PC-3 (cell line): Measurements from ENCODE around the gene MYH2. TPM values are rescaled to one million over a fixed set of nuclear protein-coding genes. Genes with fewer than 3 reads are reported as not detected.

Experiments used
- ATAC-seq: fragments of 200-7000 bp; cut with Tn5 transposase; 2 replicates; pipeline ENCODE4 v1.9.1; 2020; ENCODE audit warnings: mild to moderate bottlenecking, moderate library complexity
- Bru-seq: library from RNA; stranded (reverse); fragments of 400-500 nt; gene quantifications from one replicate; lab custom pipeline; 2021; lab: Mats Ljungman, UMichigan
- BruChase-seq, 2 experiments: library from RNA; stranded (reverse); fragments of 400-500 nt; gene quantifications; one replicate each; lab custom pipeline; 2021; lab: Mats Ljungman, UMichigan
- BruUV-seq: library from RNA; stranded (reverse); fragments of 400-500 nt; replicated peaks from 2 replicates; lab custom pipeline; 2021; lab: Mats Ljungman, UMichigan
- CTCF ChIA-PET: fragments of 300-600 bp; sonication (Branson Sonifier 250); formaldehyde crosslinking; loops from one replicate; lab custom pipeline; 2022; ENCODE audit warnings: antibody characterized with exemption; lab: Charles Lee
- POLR2A ChIA-PET: fragments of 300-600 bp; sonication (Branson Sonifier 250); formaldehyde crosslinking; loops from one replicate; lab custom pipeline; 2022; ENCODE audit warnings: antibody characterized with exemption; ENCODE audit not compliant: unreplicated experiment; lab: Charles Lee
- DNase-seq: peaks from one replicate; pipeline ENCODE4 v3.0.0-alpha.2; 2015
- H2AFZ ChIP-seq: fragments of 300-600 bp; sonication (generic); 2 replicates; pipeline ENCODE4 v1.6.0; 2016; ENCODE audit warnings: antibody characterized with exemption, low read length
- H3F3A ChIP-seq: fragments of 300-600 bp; sonication (generic); one replicate; pipeline ENCODE4 v1.6.0; 2017; ENCODE audit warnings: antibody characterized with exemption, low read length, control low read depth, mild to moderate bottlenecking; ENCODE audit not compliant: unreplicated experiment
- H3K27ac ChIP-seq: fragments of 300-600 bp; sonication (generic); 2 replicates; pipeline ENCODE4 v1.5.1; 2016; ENCODE audit warnings: mild to moderate bottlenecking, low read length
- H3K27me3 ChIP-seq: fragments of 300-600 bp; sonication (generic); 2 replicates; pipeline ENCODE4 v1.6.1; 2016; ENCODE audit warnings: low read length, mixed read lengths
- H3K36me3 ChIP-seq: fragments of 300-600 bp; sonication (generic); 2 replicates; pipeline ENCODE4 v1.6.1; 2016; ENCODE audit warnings: low read depth, mixed run types, low read length, mixed read lengths
- H3K4me1 ChIP-seq: fragments of 300-600 bp; sonication (generic); 2 replicates; pipeline ENCODE4 v1.5.1; 2016; ENCODE audit warnings: low read length; ENCODE audit not compliant: insufficient read depth
- H3K4me2 ChIP-seq: fragments of 300-600 bp; sonication (generic); 2 replicates; pipeline ENCODE4 v1.6.0; 2016; ENCODE audit warnings: low read length
- H3K4me3 ChIP-seq: fragments of 300-600 bp; sonication (generic); 2 replicates; pipeline ENCODE4 v1.5.1; 2016; ENCODE audit warnings: mild to moderate bottlenecking, low read length, mixed read lengths
- H3K79me2 ChIP-seq: fragments of 300-600 bp; sonication (generic); 2 replicates; pipeline ENCODE4 v1.6.1; 2017; ENCODE audit warnings: low read length, mixed read lengths
- H3K9ac ChIP-seq: fragments of 300-600 bp; sonication (generic); 2 replicates; pipeline ENCODE4 v1.6.0; 2016; ENCODE audit warnings: mild to moderate bottlenecking, low read length
- H3K9me2 ChIP-seq: fragments of 300-600 bp; sonication (generic); replicated peaks from 2 replicates; pipeline ENCODE4 v1.6.1; 2016; ENCODE audit warnings: mixed run types, low read length, mixed read lengths
- H3K9me3 ChIP-seq: fragments of 300-600 bp; sonication (generic); 2 replicates; pipeline ENCODE4 v1.6.1; 2016; ENCODE audit warnings: low read length, mixed read lengths
- H4K20me1 ChIP-seq: fragments of 300-600 bp; sonication (generic); 2 replicates; pipeline ENCODE4 v1.6.1; 2016; ENCODE audit warnings: low read length, mixed read lengths
- EZH2 ChIP-seq: fragments of 300-600 bp; sonication (generic); IDR thresholded peaks from one replicate; pipeline ENCODE4 v1.6.1; 2017; ENCODE audit warnings: antibody characterized with exemption, mild to moderate bottlenecking, low read length; ENCODE audit not compliant: unreplicated experiment
- EZH2phosphoT487 ChIP-seq: fragments of 300-600 bp; sonication (generic); IDR thresholded peaks from 2 replicates; pipeline ENCODE4 v1.6.1; 2018; ENCODE audit warnings: mild to moderate bottlenecking, antibody characterized with exemption, low read length, borderline replicate concordance
- intact Hi-C: fragments of 100-400 bp; cut with micrococcal nuclease; formaldehyde crosslinking; loops from 2 replicates; pipeline ENCODE4 v1.9.0; 2023
- long read RNA-seq: library from polyadenylated mRNA; unstranded; transcript quantifications from one replicate; pipeline ENCODE4 v2.0.0, GENCODE V29; 2021; ENCODE audit not compliant: unreplicated experiment
- total RNA-seq: library from RNA; depleted of rRNA; stranded (reverse); fragments of >200 nt; gene quantifications from 2 replicates; pipeline ENCODE4 v1.2.3, GENCODE V29; 2014; rRNA removed
- TF ChIP-seq, protein P1 (sequence below): fragments of 300-600 bp; sonication (generic); conservative IDR thresholded peaks from 2 replicates; pipeline ENCODE4 v1.5.1; 2017; ENCODE audit warnings: antibody characterized with exemption, low read depth, mild to moderate bottlenecking, low read length

The MYH2 gene
- total RNA-seq = not detected in 2 replicates
- Bru-seq, nascent RNA = not detected
- BruChase-seq, experiment 1, labeled RNA remaining after a 6-hour chase = not detected
- BruChase-seq, experiment 2, labeled RNA remaining after a 2-hour chase = not detected
- long read RNA-seq = 0 reads

DNA sequence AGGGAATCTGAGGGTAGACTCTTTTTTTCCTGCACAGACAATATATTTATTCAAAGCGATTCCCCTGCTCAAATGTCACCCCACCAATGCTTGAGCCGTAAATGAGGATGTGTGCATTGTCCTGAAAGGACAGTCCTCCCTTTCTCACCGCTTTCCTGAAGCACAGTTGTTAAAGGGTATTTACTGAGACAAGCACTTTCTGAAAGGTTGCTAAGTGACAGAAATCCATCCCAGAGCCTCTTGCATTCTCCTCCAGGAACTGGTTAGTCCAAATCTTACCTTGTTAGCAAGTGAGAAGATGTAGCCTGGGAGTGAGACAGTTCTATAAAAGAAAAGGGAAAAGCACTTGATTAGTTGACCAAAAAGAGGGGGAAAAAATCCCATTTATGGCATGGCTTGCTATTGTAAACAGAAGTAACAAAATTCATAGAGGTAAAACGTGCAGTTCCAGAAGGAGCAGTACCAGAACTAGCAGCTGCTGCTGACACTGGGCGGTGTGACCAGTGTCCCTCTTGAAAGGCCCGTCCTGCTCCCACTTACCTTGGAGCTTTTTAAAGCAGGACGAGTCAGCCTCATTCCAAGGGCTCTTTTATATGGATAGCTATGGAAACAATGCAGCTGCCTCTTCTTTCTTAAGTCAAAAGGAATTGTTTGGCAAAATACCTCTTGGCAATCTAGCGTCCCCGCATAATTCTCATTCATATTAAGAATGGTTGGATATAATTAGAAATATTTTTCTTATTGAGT lies at the start of gene MYH2:
Gene MYH2, minus strand, starts transcription at position 563 of the 747 bp plus-strand sequence. CDS start 1,738 bp downstream, outside the sequence.
- H3K27me3 ChIP-seq = peaks cover 37% of the 10 kb centered on the region; the same call in 1 of the 2 replicates
- no peaks in the 10 kb centered on the region for H3K9me2 ChIP-seq
- H3K27ac ChIP-seq = no peak within 1 kb of the TSS
- no peaks in the 10 kb centered on the region for H3K9me3 ChIP-seq
- no peak within 1 kb of the TSS for H3K9ac ChIP-seq
- CTCF ChIA-PET = no interaction called here
- no peaks in the 10 kb centered on the region for H4K20me1 ChIP-seq
- DNase-seq = no peak
- H3K79me2 ChIP-seq = no peaks in the 10 kb centered on the region
- intact Hi-C loops = no loop called here
- H3K4me1 ChIP-seq = no peaks in the 10 kb centered on the region
- TF ChIP-seq EZH2phosphoT487 (no peak), EZH2 (no peak)
- TF ChIP-seq, protein P1, sequence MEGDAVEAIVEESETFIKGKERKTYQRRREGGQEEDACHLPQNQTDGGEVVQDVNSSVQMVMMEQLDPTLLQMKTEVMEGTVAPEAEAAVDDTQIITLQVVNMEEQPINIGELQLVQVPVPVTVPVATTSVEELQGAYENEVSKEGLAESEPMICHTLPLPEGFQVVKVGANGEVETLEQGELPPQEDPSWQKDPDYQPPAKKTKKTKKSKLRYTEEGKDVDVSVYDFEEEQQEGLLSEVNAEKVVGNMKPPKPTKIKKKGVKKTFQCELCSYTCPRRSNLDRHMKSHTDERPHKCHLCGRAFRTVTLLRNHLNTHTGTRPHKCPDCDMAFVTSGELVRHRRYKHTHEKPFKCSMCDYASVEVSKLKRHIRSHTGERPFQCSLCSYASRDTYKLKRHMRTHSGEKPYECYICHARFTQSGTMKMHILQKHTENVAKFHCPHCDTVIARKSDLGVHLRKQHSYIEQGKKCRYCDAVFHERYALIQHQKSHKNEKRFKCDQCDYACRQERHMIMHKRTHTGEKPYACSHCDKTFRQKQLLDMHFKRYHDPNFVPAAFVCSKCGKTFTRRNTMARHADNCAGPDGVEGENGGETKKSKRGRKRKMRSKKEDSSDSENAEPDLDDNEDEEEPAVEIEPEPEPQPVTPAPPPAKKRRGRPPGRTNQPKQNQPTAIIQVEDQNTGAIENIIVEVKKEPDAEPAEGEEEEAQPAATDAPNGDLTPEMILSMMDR = no peak
- POLR2A ChIA-PET = no interaction called here
- H3F3A ChIP-seq = no peaks in the 10 kb centered on the region
- no peak within 1 kb of the TSS for H2AFZ ChIP-seq
- H3K4me2 ChIP-seq = no peak within 1 kb of the TSS
- no TSS peak for BruUV-seq
- H3K36me3 ChIP-seq = no peaks in the 10 kb centered on the region
- H3K4me3 ChIP-seq = no peak within 1 kb of the TSS
- ATAC-seq = no peak

- CTCF ChIA-PET = no interaction called here
- BruUV-seq = no TSS peak
Observed at GRCh38 chr17:10598621-10599020, 49.2 kb upstream of the MYH2 start.

More at GRCh38 chr17:10598621-10599020, 49.2 kb upstream of the MYH2 start:
- intact Hi-C loops = no loop called here
- H3K9me3 ChIP-seq = no peaks in the 10 kb centered on the region
- H2AFZ ChIP-seq = no peak overlapping the region
- H3K9ac ChIP-seq = no peak overlapping the region
- ATAC-seq (no peak), DNase-seq (no peak)
- no peak overlapping the region for H3K27ac ChIP-seq
- H3K9me2 ChIP-seq = no peaks in the 10 kb centered on the region
- no peak for TF ChIP-seq EZH2phosphoT487
- no peak for TF ChIP-seq EZH2
- TF ChIP-seq, protein P1 = no peak
- no peaks in the 10 kb centered on the region for H3K4me1 ChIP-seq
- no peak overlapping the region for H3K4me2 ChIP-seq
- no peaks in the 10 kb centered on the region for H3K36me3 ChIP-seq
- H3K4me3 ChIP-seq = no peak overlapping the region
- no peaks in the 10 kb centered on the region for H3K79me2 ChIP-seq
- no peaks in the 10 kb centered on the region for H3F3A ChIP-seq
- H4K20me1 ChIP-seq = no peaks in the 10 kb centered on the region
- POLR2A ChIA-PET = no interaction called here
- H3K27me3 ChIP-seq = peaks cover 18% of the 10 kb centered on the region; the same call in 1 of the 2 replicates
